HepG2 (cell line): ENCODE results near the gene ZNF23. TPM values are rescaled to one million over a fixed set of nuclear protein-coding genes. Genes with fewer than 3 reads are reported as not detected.

Experiments
- AHDC1 ChIP-seq: sonication (generic); formaldehyde crosslinking; IDR thresholded peaks from 2 replicates; pipeline ENCODE4 v1.5.1; 2020; ENCODE audit warnings: mild to moderate bottlenecking, missing genetic modification reagents, borderline replicate concordance
- HHEX ChIP-seq: IDR thresholded peaks from 2 replicates; pipeline ENCODE4 v1.6.1; 2016; ENCODE audit warnings: control low read depth
- LRRFIP1 ChIP-seq: sonication (generic); formaldehyde crosslinking; conservative IDR thresholded peaks from 2 replicates; pipeline ENCODE4 v1.4.0; 2020; ENCODE audit warnings: missing genetic modification reagents
- NR0B2 ChIP-seq: sonication (generic); formaldehyde crosslinking; IDR thresholded peaks from 2 replicates; pipeline ENCODE4 v1.4.0; 2020; ENCODE audit warnings: mild to moderate bottlenecking, missing genetic modification reagents
- PRPF4 ChIP-seq: fragments of 200-400 bp; formaldehyde crosslinking; IDR thresholded peaks from 2 replicates; pipeline ENCODE4 v1.6.1; 2016; ENCODE audit warnings: low read length, low read depth; ENCODE audit not compliant: poor library complexity, severe bottlenecking
- ZBTB34 ChIP-seq: sonication (generic); formaldehyde crosslinking; IDR thresholded peaks from 2 replicates; pipeline ENCODE4 v1.8.0; 2022; ENCODE audit warnings: mild to moderate bottlenecking, missing genetic modification reagents
- ZBTB7A ChIP-seq: sonication (generic); formaldehyde crosslinking; IDR thresholded peaks from 2 replicates; pipeline ENCODE4 v1.8.0; 2022; ENCODE audit warnings: mild to moderate bottlenecking, missing genetic modification reagents
- ZNF574 ChIP-seq: sonication (generic); formaldehyde crosslinking; IDR thresholded peaks from 2 replicates; pipeline ENCODE4 v1.4.0; 2020; ENCODE audit warnings: missing genetic modification reagents
- ZNF598 ChIP-seq: sonication (generic); formaldehyde crosslinking; IDR thresholded peaks from 2 replicates; pipeline ENCODE4 v1.5.1; 2020; ENCODE audit warnings: mild to moderate bottlenecking, missing genetic modification reagents, borderline replicate concordance
- ZSCAN5A ChIP-seq: sonication (generic); formaldehyde crosslinking; IDR thresholded peaks from 2 replicates; pipeline ENCODE4 v1.8.0; 2022; ENCODE audit warnings: mild to moderate bottlenecking, missing genetic modification reagents, borderline replicate concordance
- polyA plus RNA-seq, 8 experiments: library from polyadenylated mRNA; depleted of rRNA in 3 of 8; stranded (reverse) in 7 of 8; unstranded in 1 of 8; fragments of >200 nt; fragmentation: Illumina TruSeq in 4 of 8; extraction: Trizol in 4 of 8; gene quantifications; 2 replicates each; pipeline versions ENCODE4 v1.2.1 to v1.2.3, GENCODE V29; 2011 to 2016; ENCODE audit warnings: low read depth in 4 of 8, missing spikeins in 1 of 8, mixed read lengths in 1 of 8; ENCODE audit not compliant: insufficient read depth in 1 of 8
- total RNA-seq, 5 experiments: library from RNA; depleted of rRNA; stranded (reverse); fragments of >200 nt; fragmentation: Illumina TruSeq; extraction: Trizol; gene quantifications; 2 replicates each; pipeline ENCODE4 v1.2.3, GENCODE V29; 2016; ENCODE audit warnings: low read depth in 1 of 5

ZNF23 gene
- total and polyA plus RNA-seq, 2 of the 13 experiments (the other 11 are each of a cell fraction or from before 2014, with no cell fraction given), result 8.6 to 12.2 TPM

GRCh38 chr16:71484006-71484893 lies 22.2 kb upstream of the ZNF23 start (continued):
- peak; percentile 39; the same call in 1 of the 2 replicates for TF ChIP-seq HHEX (CRISPR knock-in tag)
- TF ChIP-seq ZBTB34, result no peak; the same call in 1 of the 2 replicates
- peak; percentile 78; the same call in 1 of the 2 replicates for TF ChIP-seq ZNF598 (CRISPR knock-in tag)
- TF ChIP-seq PRPF4, result no peak
- TF ChIP-seq ZBTB7A (CRISPR knock-in tag), result no peak
- no peak for TF ChIP-seq NR0B2 (CRISPR knock-in tag)
- TF ChIP-seq ZNF574 (CRISPR knock-in tag), result peak; percentile 100
- TF ChIP-seq AHDC1, result no peak
- TF ChIP-seq LRRFIP1 (CRISPR knock-in tag), result no peak
- TF ChIP-seq ZSCAN5A (CRISPR knock-in tag), result no peak
